GM18511 (cell line): ENCODE measurements around the gene PRKCSH.
"Not testable (repeated sequence)": the region's sequence is repeated elsewhere in the genome, so short reads cannot be mapped to it uniquely, and the experiment has no call there.

Experiments
- ATAC-seq: cut with Tn5 transposase; IDR thresholded peaks from one replicate; pipeline ENCODE4 v1.9.1; 2021; ENCODE audit warnings: mild to moderate bottlenecking, moderate library complexity; ENCODE audit not compliant: unreplicated experiment

The PRKCSH gene

GRCh38 chr19:11435057-11435832 lies at the start of gene PRKCSH, which contains the start of gene ODAD3:
Gene PRKCSH (plus strand): TSS chr19:11435635. CDS start chr19:11436118, 483 bp downstream.
Gene ODAD3 (minus strand): TSS chr19:11435121. CDS start chr19:11435016, 105 bp downstream.
- peak; percentile 92 for ATAC-seq

DNA sequence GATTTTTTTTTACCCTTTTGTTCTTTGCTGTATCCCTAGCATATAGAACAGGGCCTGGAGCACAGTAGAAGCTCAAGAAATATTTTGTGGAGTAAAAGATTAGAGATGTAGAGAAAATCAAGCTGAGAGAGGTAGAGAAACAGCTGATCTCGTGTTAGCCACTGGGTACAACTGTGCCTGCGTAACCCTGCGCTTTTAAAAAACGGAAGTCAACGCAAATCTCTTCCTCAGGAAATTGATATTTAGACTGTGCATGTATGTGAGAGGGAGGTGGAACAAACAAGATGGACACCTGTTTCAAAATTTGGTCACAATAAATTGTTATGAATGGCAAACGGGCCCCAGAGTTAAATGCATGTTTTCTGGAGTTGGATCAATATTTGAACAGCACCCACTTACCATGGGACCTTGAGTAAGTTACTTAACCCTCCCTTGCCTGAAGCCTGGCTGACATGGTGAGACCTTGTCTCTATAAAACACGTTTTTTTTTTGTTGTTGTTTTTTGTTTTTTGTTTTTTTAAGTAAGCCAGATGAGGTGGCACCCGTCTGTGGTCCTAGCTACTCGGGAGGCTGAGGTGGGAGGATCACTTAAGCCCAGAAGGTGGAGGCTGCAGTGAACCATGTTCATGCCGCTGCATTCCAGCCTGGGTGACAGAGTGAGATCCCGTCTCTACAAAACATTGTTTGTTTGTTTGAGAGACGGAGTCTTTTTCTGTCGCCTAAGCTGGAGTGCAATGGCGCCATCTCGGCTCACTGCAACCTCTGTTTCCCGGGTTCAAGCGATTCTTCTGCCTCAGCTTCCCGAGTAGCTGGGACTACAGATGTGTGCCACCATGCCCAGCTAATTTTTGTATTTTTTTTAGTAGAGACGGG lies 48.0 kb upstream of the PRKCSH start:
- no peak for ATAC-seq

DNA sequence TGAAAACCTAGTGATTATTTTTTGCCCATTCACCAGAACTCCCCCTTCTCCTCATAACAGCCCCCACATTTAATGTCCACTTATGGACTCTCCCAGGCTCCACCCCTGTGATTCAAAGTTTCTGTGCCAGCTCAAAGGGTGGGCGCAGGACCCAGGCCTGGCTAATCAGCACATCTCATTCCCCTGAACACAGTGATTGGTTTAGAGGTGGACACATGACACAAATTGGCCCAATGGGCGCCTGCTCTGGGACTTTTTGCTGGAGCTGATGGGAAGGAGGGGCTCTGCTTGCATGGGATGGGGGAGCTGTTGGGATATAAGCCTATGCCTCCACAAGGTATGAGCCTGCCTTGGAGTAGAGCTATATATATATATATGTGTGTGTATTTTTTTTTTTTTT lies 45.1 kb upstream of the PRKCSH start:
- ATAC-seq, result no peak

- no peak for ATAC-seq
These were observed 44.3 kb upstream of the PRKCSH start for GRCh38 chr19:11390933-11391680.

GRCh38 chr19:11397089-11397610 lies 38.3 kb upstream of the PRKCSH start:
- no peak for ATAC-seq

GRCh38 chr19:11399667-11400066 lies 35.8 kb upstream of the PRKCSH start:
- ATAC-seq, result no peak

GRCh38 chr19:11400798-11401197 lies 34.6 kb upstream of the PRKCSH start:
- no peak for ATAC-seq

- ATAC-seq, result no peak
These were observed 33.5 kb upstream of the PRKCSH start for GRCh38 chr19:11401808-11402543.

DNA sequence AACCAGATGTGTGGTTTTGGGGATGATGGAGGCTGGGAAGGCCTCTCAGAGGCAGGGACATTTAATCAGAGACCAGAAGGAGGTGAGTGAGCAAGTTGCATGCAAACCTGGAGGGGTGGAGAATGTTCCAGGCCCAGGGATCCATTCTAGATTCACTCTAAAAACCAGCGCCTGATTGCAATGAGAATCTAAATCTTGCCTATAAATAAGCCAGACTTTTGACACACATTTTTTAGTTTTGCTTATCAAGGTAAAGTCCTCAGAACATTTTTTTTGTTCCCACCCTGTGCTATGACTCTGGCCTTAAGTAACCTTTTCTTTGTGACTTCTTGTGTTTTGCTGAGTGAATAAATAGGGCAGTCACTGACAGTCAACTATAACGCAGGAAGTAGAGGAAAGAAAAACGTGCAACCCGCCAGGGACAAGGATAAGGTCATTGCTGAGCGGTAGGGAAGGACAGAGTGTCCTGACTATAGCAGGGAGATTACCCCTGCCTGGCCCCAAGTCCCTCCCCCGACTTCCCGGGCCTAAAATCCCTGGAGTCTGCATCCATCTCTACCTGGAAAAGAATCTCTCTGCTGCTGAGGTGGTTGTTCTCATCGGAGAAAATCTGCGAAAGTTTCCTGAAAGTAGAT lies 30.7 kb upstream of the PRKCSH start:
- no peak for ATAC-seq

DNA sequence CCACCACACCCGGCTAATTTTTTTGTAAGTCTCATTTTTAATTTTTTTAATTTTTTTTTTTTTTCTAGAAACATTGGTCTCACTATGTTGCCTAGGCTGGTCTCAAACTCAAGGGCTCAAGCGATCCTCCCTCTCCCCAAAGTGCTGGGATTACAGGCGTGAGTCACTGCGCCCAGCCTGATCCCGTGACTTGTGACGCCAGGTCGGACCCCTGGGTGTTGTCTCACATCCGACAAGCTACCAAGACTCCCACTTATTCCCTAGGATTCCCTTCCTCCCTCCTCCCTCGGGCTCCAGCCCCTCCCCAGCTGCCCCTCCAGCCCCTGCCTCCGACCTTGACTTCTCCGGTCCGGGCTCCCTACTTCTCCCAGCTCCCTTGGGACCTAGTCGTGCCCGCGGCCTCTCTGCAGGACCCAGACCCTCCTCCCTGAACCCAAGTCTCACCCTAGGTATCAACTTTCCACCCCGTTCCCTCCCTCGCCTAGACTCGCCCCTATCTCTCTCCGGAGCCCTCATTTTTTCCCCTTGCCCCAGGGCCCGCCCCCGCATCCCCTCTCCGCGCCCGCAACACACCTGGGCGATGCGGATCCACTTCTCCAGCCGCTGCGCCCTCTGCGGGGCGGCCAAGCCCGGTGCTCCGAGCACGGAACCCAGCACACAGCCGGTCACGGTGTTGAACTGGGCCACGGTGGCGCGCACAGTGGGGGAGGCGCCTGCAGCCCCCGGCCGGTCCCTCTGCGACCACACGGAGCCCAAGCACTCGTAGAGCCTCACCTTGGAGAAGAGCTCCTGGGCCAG lies 29.4 kb upstream of the PRKCSH start:
- ATAC-seq, result no peak

GRCh38 chr19:11406703-11407236 lies 28.7 kb upstream of the PRKCSH start:
- not testable (repeated sequence) for ATAC-seq

GRCh38 chr19:11408591-11408990 lies 26.8 kb upstream of the PRKCSH start:
- no peak for ATAC-seq

DNA sequence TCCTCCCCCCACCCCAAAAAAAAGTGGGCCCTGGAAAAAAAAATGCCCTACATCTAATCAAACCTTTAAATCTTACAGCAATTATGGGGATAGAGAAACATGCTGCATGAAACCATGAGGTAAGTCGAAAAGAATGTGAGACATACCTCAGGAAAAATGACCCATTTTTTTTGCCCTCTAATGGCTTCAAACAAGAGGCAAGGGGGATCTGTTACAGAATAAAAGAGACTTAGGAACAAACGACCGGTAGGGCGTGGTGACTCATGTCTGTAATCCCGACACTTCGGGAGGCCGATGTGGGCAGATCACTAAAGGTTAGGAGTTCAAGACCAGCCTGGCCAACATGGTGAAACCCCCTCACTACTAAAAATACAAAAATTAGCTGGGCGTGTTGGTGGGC lies 24.8 kb upstream of the PRKCSH start:
- ATAC-seq, result no peak

DNA sequence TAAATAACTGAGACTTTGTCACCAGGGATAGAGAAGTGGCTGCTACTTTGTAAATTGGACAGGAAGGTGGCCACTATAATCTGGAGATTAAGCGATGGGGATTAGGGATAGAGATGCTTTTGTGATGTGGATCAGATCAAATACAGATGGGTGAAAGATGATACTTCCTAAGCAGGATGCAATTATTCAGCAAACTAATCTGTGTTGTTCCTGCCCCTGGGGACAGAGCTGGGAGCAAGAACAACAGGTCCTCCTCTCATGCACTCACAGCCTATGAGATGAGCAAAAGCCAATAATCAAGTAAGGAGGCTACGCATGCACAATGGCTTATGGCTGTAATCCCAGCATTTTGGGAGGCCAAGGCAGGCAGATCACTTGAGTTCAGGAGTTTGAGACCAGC lies 20.9 kb upstream of the PRKCSH start:
- no peak for ATAC-seq

GRCh38 chr19:11416346-11417052 lies 18.9 kb upstream of the PRKCSH start:
- ATAC-seq, result no peak

DNA sequence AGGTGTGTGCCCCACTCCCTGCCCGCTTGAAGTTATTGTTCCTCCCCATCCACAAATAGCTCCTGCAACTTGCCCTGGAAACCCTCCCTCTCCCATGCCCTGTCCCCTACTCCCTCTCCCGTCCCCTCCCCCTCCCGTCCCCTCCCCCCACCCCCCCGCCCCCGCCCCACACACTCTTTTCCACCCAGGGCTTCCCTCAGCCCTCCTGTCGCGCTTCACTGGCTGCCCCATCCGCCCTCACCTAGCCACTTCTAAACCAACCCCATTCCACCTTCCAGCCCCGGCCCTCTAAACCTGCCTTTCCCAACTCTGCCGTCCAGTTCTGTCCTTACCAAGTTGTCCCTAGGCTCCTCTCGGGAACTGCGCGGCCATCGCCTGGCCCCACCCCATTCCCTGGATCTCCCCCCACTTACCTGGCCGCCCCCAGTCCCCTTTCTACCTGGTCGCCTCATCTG lies 17.3 kb upstream of the PRKCSH start:
- ATAC-seq, result no peak

DNA sequence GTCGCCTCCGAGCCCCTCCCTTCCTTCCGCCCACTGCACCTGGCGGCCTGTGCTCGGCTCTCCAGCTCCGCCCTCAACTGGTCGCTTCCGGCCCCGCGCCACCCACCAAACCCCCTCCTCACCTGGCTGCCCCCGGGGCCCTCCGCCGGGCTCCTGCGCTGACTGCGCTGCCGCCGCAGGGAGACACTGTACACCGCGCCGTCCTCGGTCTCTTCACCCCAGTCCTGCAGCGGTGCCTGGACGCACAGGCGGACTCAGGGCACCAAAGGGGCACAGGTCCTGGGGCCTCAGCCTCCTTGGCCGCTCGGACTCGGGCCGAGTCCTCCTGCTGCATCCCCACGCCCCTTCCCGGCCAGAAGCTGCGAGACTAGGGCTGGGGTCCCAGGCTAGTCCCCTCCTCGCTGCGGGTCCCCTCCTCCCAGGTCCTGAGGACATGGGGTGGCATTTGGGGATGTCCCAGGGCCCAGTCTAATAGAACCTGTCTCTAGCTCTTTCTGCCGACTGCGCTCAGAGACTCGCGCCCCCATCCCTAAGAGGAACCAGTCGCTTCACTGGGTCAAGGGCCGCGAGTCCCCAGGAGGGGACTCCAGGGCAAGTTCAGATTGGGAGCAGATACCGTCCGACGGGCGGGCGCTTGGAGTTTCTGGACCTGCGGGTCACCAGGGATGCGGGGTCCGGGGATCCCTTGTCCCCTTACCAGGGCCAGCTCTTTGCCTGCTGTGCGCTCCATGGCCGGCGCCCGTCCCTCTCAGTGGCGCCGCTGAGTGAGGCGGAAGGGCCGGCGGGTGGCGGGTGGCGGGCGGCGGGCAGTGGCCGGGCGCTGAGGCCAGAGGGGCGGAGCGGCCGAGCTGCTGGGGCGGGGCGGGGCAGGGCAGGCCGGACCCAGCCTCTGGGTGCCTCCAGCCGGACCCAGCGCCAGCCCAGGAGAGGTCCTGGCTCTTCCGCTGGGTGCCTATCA lies 16.6 kb upstream of the PRKCSH start, which contains the start of gene RGL3:
TSS of gene RGL3 (minus strand) at position 766 of the 958 bp plus-strand sequence. CDS start at position 730, 36 bp downstream.
- no peak for ATAC-seq
